Daoy (cell line): ENCODE measurements around the gene KIRREL3. TPM values are rescaled to one million over a fixed set of nuclear protein-coding genes. Genes with fewer than 3 reads are reported as not detected.

Source experiments
- DNase-seq: peaks from one replicate; pipeline ENCODE4 v3.0.0-alpha.2; 2015; ENCODE audit warnings: low read depth
- total RNA-seq: library from RNA; depleted of rRNA; stranded (reverse); fragments of >200 nt; shearing (Covaris generic); gene quantifications from 2 replicates; pipeline ENCODE4 v1.2.3, GENCODE V29; 2014

Gene KIRREL3
- total RNA-seq, 1 experiment from 2014 or later = 2.4 TPM

- peak; percentile 45 for DNase-seq
Observed at GRCh38 chr11:126669416-126669815, 331.2 kb downstream of the KIRREL3 start.

- no peak for DNase-seq
Observed at GRCh38 chr11:126664643-126665042, 335.9 kb downstream of the KIRREL3 start.

- no peak for DNase-seq
Observed at GRCh38 chr11:126663749-126664592, 336.6 kb downstream of the KIRREL3 start.

- DNase-seq = no peak
Observed at GRCh38 chr11:126662035-126662790, 338.4 kb downstream of the KIRREL3 start.

- no peak for DNase-seq
Observed at GRCh38 chr11:126660761-126661425, 339.7 kb downstream of the KIRREL3 start.

GRCh38 chr11:126660321-126660720 is 340.2 kb downstream of the KIRREL3 start:
- no peak for DNase-seq

GRCh38 chr11:126658306-126659056 is 342.1 kb downstream of the KIRREL3 start:
- no peak for DNase-seq

- DNase-seq = no peak
Observed at GRCh38 chr11:126655807-126656128, 344.8 kb downstream of the KIRREL3 start.

- DNase-seq = no peak
Observed at GRCh38 chr11:126654886-126655806, 345.4 kb downstream of the KIRREL3 start.

- DNase-seq = no peak
Observed at GRCh38 chr11:126653040-126653439, 347.5 kb downstream of the KIRREL3 start.

- peak; percentile 85 for DNase-seq
Observed at GRCh38 chr11:126647735-126648134, 352.8 kb downstream of the KIRREL3 start.

- no peak for DNase-seq
Observed at GRCh38 chr11:126646701-126647557, 353.6 kb downstream of the KIRREL3 start.

GRCh38 chr11:126645186-126645585 is 355.4 kb downstream of the KIRREL3 start:
- DNase-seq = no peak

- DNase-seq = no peak
Observed at GRCh38 chr11:126640186-126640585, 360.4 kb downstream of the KIRREL3 start.

- DNase-seq = no peak
Observed at GRCh38 chr11:126639692-126640091, 360.9 kb downstream of the KIRREL3 start.

- no peak for DNase-seq
Observed at GRCh38 chr11:126638648-126639047, 361.9 kb downstream of the KIRREL3 start.

- peak; percentile 66 for DNase-seq
Observed at GRCh38 chr11:126637795-126638175, 362.8 kb downstream of the KIRREL3 start.

- peak; percentile 83 for DNase-seq
Observed at GRCh38 chr11:126636911-126637794, 363.4 kb downstream of the KIRREL3 start.

GRCh38 chr11:126635511-126635910 is 365.1 kb downstream of the KIRREL3 start:
- DNase-seq = no peak
